Mesendoderm (in vitro differentiated cells): Measurements from ENCODE around the gene TXNRD2. TPM values are rescaled to one million over a fixed set of nuclear protein-coding genes. Genes with fewer than 3 reads are reported as not detected.

Experiments used
- DNase-seq: peaks from one replicate; pipeline ENCODE4 v3.0.0; 2013
- H2AK5ac ChIP-seq: 2 replicates; pipeline ENCODE4 v1.6.1; 2013; ENCODE audit warnings: low read length, inconsistent platforms
- H2BK120ac ChIP-seq: 2 replicates; pipeline ENCODE4 v1.6.1; 2013; ENCODE audit warnings: low read depth, mild to moderate bottlenecking, low read length, moderate library complexity, mixed read lengths
- H2BK15ac ChIP-seq: replicated peaks from 2 replicates; pipeline ENCODE4 v1.6.1; 2013; ENCODE audit warnings: low read depth, mild to moderate bottlenecking, moderate library complexity
- H2BK5ac ChIP-seq: 2 replicates; pipeline ENCODE4 v1.6.1; 2013; ENCODE audit warnings: low read length, inconsistent platforms
- H3K18ac ChIP-seq: 2 replicates; pipeline ENCODE4 v1.6.1; 2013; ENCODE audit warnings: mild to moderate bottlenecking, low read length, mixed read lengths
- H3K23ac ChIP-seq: one replicate; pipeline ENCODE4 v1.6.1; 2013; ENCODE audit warnings: low read length
- H3K27ac ChIP-seq: 2 replicates; pipeline ENCODE4 v1.5.1; 2013; ENCODE audit warnings: low read depth, mild to moderate bottlenecking, inconsistent platforms, low read length, moderate library complexity
- H3K27me3 ChIP-seq: 2 replicates; pipeline ENCODE4 v1.6.1; 2013; ENCODE audit warnings: low read length, control low read depth, mild to moderate bottlenecking, inconsistent platforms; ENCODE audit not compliant: insufficient read depth, poor library complexity
- H3K36me3 ChIP-seq: 2 replicates; pipeline ENCODE4 v1.6.1; 2013; ENCODE audit warnings: low read length, inconsistent platforms; ENCODE audit not compliant: control insufficient read depth, insufficient read depth
- H3K4ac ChIP-seq: one replicate; pipeline ENCODE4 v1.6.1; 2013; ENCODE audit warnings: low read depth, mild to moderate bottlenecking, low read length, moderate library complexity
- H3K4me1 ChIP-seq: 2 replicates; pipeline ENCODE4 v1.6.1; 2013; ENCODE audit warnings: low read depth, low read length, inconsistent platforms; ENCODE audit not compliant: control insufficient read depth
- H3K4me2 ChIP-seq: 2 replicates; pipeline ENCODE4 v1.6.1; 2013; ENCODE audit warnings: low read length
- H3K4me3 ChIP-seq: 2 replicates; pipeline ENCODE4 v1.5.1; 2013; ENCODE audit warnings: mild to moderate bottlenecking, low read length
- H3K56ac ChIP-seq: one replicate; pipeline ENCODE4 v1.6.1; 2013; ENCODE audit warnings: low read length
- H3K79me1 ChIP-seq: 2 replicates; pipeline ENCODE4 v1.6.1; 2013; ENCODE audit warnings: low read length, inconsistent platforms
- H3K79me2 ChIP-seq: 2 replicates; pipeline ENCODE4 v1.6.1; 2013; ENCODE audit warnings: mild to moderate bottlenecking, low read length; ENCODE audit not compliant: control insufficient read depth, insufficient read depth
- H3K9ac ChIP-seq: 2 replicates; pipeline ENCODE4 v1.6.1; 2013; ENCODE audit warnings: low read length, inconsistent platforms
- H4K5ac ChIP-seq: one replicate; pipeline ENCODE4 v1.6.1; 2013; ENCODE audit warnings: low read length
- H4K8ac ChIP-seq: one replicate; pipeline ENCODE4 v1.6.1; 2013; ENCODE audit warnings: low read depth, mild to moderate bottlenecking, control low read depth, low read length, moderate library complexity
- WGBS: extraction: QIAGEN DNeasy Blood & Tissue Kit; methylation state at CpG from one replicate; pipeline ENCODE4 v1.1.7; 2013; ENCODE audit warnings: low lambda C conversion rate, missing lambda C conversion rate; ENCODE audit not compliant: insufficient coverage; ENCODE audit errors: extremely low coverage; 5-methylcytosine and 5-hydroxymethylcytosine counted together
- polyA plus RNA-seq, 2 experiments: library from polyadenylated mRNA; stranded (reverse); fragments of 200-250 nt; gene quantifications; one replicate each; pipeline ENCODE4 v1.2.3, GENCODE V29; 2013

TXNRD2 gene
- 20.1 TPM for polyA plus RNA-seq (2013, experiment 1 of 2)
- 22.6 TPM for polyA plus RNA-seq (2013, experiment 2 of 2)

DNA sequence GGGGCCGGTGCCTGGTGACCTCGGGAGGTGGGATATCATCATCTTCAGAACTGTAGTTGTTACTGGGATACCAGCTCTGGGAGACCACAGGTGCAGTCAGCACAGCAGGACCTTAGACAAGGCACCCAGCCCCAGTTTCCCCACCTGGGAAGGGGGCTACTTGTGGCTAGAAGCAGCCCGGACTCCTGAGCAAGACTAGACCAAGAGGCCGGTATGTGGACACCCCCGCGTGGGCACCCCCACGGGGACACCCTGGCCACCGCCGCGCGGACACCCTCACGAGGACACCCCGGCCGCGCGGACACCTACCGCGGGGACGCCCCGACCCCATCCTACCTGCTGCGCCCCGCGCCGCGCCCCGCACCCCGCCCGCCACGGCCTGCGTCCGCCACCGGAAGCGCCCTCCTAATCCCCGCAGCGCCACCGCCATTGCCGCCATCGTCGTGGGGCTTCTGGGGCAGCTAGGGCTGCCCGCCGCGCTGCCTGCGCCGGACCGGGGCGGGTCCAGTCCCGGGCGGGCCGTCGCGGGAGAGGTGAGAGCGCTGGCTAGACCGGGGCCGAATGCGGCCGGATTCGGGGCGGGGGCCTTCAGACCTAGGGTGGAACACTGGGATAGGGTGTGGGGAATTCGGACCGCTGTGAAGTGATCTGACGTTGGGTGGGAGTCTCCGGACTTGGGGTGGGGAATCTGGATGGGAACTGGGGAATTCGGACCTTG is at the start of gene TXNRD2, which contains the start of gene COMT:
Gene TXNRD2, minus strand, starts transcription at position 454 of the 718 bp plus-strand sequence. Its CDS starts 15 bp downstream, at position 439.
Gene COMT, plus strand, starts transcription at position 408 of the 718 bp plus-strand sequence. CDS start 20,755 bp downstream, outside the sequence.
- H3K4me1 ChIP-seq, result peaks cover 2% of the 10 kb centered on the region
- H3K79me1 ChIP-seq, result no peaks in the 10 kb centered on the region
- no peak within 1 kb of the TSS for H3K4me2 ChIP-seq
- H4K8ac ChIP-seq, result peak within 1 kb of the TSS; percentile 59
- no peak within 1 kb of the TSS for H2BK5ac ChIP-seq
- no peak within 1 kb of the TSS for H2BK120ac ChIP-seq
- H3K56ac ChIP-seq, result peak within 1 kb of the TSS; percentile 71
- peak within 1 kb of the TSS; percentile 45 for H3K18ac ChIP-seq
- no peaks in the 10 kb centered on the region for H3K27me3 ChIP-seq
- peak within 1 kb of the TSS; percentile 43 for H3K9ac ChIP-seq
- no peak within 1 kb of the TSS for H4K5ac ChIP-seq
- H2BK15ac ChIP-seq, result no peak within 1 kb of the TSS
- no peak within 1 kb of the TSS for H2AK5ac ChIP-seq
- peak; percentile 26 for DNase-seq
- peak within 1 kb of the TSS; percentile 21 for H3K4ac ChIP-seq
- peak within 1 kb of the TSS; percentile 69 for H3K27ac ChIP-seq
- H3K79me2 ChIP-seq, result no peaks in the 10 kb centered on the region
- no peak within 1 kb of the TSS for H3K4me3 ChIP-seq
- H3K36me3 ChIP-seq, result no peaks in the 10 kb centered on the region
- WGBS, result no CpG with 5 or more reads among the region's 63 CpGs
- H3K23ac ChIP-seq, result no peak within 1 kb of the TSS

DNA sequence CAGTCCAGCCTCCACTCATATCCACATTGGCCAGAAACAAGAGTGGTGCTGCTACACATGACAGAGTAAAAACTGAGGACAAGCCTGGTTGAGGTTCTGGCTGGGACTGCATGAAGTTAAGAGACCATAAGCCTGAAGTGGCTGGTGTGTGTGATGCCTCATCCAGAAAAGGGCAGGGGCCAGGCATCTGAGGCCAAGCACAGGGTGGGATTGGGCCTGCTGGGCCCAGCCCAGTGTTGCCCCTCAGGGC is 49.7 kb upstream of the TXNRD2 start:
- H3K56ac ChIP-seq, result no peak overlapping the region
- H3K4me2 ChIP-seq, result no peak overlapping the region
- H3K23ac ChIP-seq, result no peak overlapping the region
- no peak overlapping the region for H3K4me3 ChIP-seq
- no peak overlapping the region for H4K8ac ChIP-seq
- H4K5ac ChIP-seq, result no peak overlapping the region
- no peaks in the 10 kb centered on the region for H3K79me1 ChIP-seq
- no peaks in the 10 kb centered on the region for H3K36me3 ChIP-seq
- no peaks in the 10 kb centered on the region for H3K4me1 ChIP-seq
- no peak overlapping the region for H3K18ac ChIP-seq
- no peak overlapping the region for H2BK15ac ChIP-seq
- H3K79me2 ChIP-seq, result no peaks in the 10 kb centered on the region
- H2BK5ac ChIP-seq, result no peak overlapping the region
- no peak overlapping the region for H2BK120ac ChIP-seq
- H3K27ac ChIP-seq, result no peak overlapping the region
- no peak for DNase-seq
- no peak overlapping the region for H3K4ac ChIP-seq
- no peaks in the 10 kb centered on the region for H3K27me3 ChIP-seq
- H2AK5ac ChIP-seq, result no peak overlapping the region
- no peak overlapping the region for H3K9ac ChIP-seq

DNA sequence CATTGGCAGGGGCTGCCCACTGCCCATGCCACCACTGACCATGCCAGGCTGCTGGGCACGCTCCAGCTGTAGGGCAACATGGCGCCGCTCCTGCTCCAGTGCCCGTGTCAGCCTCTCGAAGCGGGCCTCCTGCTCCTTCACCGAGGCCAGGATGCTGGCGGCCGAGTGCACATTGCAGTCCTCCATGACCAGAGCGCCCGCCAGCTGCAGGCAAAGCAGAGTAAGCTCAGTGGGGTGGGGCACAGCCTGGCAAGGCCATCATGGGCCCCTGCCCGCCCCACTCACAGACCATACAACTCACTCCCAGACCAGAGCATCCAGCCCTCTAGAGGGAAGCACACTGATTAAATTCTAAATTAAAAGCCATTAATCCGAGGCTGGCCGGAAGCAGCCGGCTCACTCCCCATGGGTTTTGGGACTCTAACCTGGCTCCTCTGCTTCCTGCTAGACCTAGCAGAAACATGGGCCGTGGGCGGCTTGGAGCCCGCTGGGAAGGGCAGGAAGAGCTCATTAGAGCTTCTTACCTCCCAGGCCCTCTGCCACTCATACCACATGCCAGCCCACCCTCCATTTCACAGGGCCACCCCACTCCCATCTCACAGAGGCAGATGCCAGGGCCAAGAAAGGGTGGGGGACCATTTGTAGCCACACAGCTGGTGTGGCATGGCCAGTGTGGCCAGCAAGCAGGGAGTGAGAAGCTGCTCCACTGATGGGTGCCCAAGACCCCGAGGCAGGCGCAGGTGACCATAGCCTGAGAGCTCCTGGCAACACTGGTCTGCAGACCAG is 49.2 kb upstream of the TXNRD2 start:
- no peak overlapping the region for H3K9ac ChIP-seq
- H3K4me2 ChIP-seq, result no peak overlapping the region
- peaks cover 5% of the 10 kb centered on the region for H3K79me1 ChIP-seq
- H3K4ac ChIP-seq, result no peak overlapping the region
- WGBS, result no CpG with 5 or more reads among the region's 20 CpGs
- H3K4me3 ChIP-seq, result no peak overlapping the region
- H3K18ac ChIP-seq, result no peak overlapping the region
- H3K79me2 ChIP-seq, result no peaks in the 10 kb centered on the region
- no peak overlapping the region for H3K27ac ChIP-seq
- H3K36me3 ChIP-seq, result no peaks in the 10 kb centered on the region
- no peak overlapping the region for H2BK15ac ChIP-seq
- H2BK5ac ChIP-seq, result no peak overlapping the region
- no peaks in the 10 kb centered on the region for H3K27me3 ChIP-seq
- no peak overlapping the region for H3K23ac ChIP-seq
- no peak for DNase-seq
- H4K5ac ChIP-seq, result no peak overlapping the region
- peaks cover 5% of the 10 kb centered on the region for H3K4me1 ChIP-seq
- H2AK5ac ChIP-seq, result no peak overlapping the region
- no peak overlapping the region for H2BK120ac ChIP-seq
- no peak overlapping the region for H4K8ac ChIP-seq
- no peak overlapping the region for H3K56ac ChIP-seq

DNA sequence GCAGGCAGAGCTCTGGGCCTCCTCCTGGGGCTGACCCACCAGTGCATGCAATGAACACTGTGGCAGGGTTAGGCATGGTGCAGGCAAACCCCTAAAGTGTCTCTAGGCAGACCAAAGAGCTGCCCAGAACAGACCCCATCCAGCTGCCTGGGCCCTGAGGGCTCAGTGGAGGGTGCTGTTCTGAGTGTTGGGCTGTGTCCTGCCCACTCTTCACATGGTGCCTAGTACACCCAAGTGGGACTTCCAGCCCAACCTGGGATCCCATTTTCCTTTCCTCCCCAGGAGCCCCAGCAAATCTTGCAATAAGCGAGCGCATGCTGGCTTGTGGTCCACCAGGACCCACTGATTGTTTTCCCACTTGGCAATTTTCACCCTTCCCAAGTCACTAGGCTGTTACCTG is 48.6 kb upstream of the TXNRD2 start:
- H3K4me2 ChIP-seq, result no peak overlapping the region

DNA sequence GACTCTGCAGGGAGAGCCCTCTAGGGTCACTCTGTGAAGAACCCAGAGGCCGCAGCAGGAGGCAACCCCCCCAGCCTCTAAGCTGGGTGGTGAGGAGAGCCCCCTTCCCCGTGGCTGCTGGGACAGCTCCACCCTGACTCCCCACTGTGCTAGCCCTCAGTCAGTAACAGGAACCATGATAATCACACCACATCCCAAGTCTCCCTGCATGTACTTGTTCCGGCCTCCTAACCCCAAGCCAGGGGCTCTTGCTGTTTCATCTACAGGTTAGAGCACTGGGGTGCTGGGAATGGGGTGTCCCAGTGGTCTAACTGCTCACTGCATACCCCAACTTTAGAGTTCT is 48.1 kb upstream of the TXNRD2 start:
- H2AK5ac ChIP-seq, result no peak overlapping the region
- H3K79me2 ChIP-seq, result no peaks in the 10 kb centered on the region
- WGBS, result no CpG with 5 or more reads among the region's 3 CpGs
- H2BK5ac ChIP-seq, result no peak overlapping the region
- DNase-seq, result no peak
- no peak overlapping the region for H2BK15ac ChIP-seq
- peaks cover 7% of the 10 kb centered on the region for H3K79me1 ChIP-seq
- H3K4me2 ChIP-seq, result no peak overlapping the region
- no peak overlapping the region for H3K4ac ChIP-seq
- no peak overlapping the region for H3K27ac ChIP-seq
- H3K9ac ChIP-seq, result no peak overlapping the region
- H3K27me3 ChIP-seq, result no peaks in the 10 kb centered on the region
- no peak overlapping the region for H2BK120ac ChIP-seq
- no peak overlapping the region for H3K56ac ChIP-seq
- H3K4me3 ChIP-seq, result no peak overlapping the region
- H3K36me3 ChIP-seq, result no peaks in the 10 kb centered on the region
- no peak overlapping the region for H3K23ac ChIP-seq
- no peak overlapping the region for H4K8ac ChIP-seq
- no peak overlapping the region for H3K18ac ChIP-seq
- H3K4me1 ChIP-seq, result peaks cover 5% of the 10 kb centered on the region
- H4K5ac ChIP-seq, result no peak overlapping the region

More for the DNA sequence above, 48.6 kb upstream of the TXNRD2 start:
- H3K56ac ChIP-seq, result no peak overlapping the region
- H3K4ac ChIP-seq, result no peak overlapping the region
- no peak overlapping the region for H3K9ac ChIP-seq
- no CpG with 5 or more reads among the region's 2 CpGs for WGBS
- H3K4me3 ChIP-seq, result no peak overlapping the region
- H2BK120ac ChIP-seq, result no peak overlapping the region
- H3K4me1 ChIP-seq, result peaks cover 5% of the 10 kb centered on the region
- H2BK15ac ChIP-seq, result no peak overlapping the region
- no peaks in the 10 kb centered on the region for H3K27me3 ChIP-seq
- no peaks in the 10 kb centered on the region for H3K79me2 ChIP-seq
- no peak overlapping the region for H3K23ac ChIP-seq
- H3K18ac ChIP-seq, result no peak overlapping the region
- no peak overlapping the region for H2AK5ac ChIP-seq
- H2BK5ac ChIP-seq, result no peak overlapping the region
- H4K8ac ChIP-seq, result no peak overlapping the region
- no peak for DNase-seq
- no peak overlapping the region for H3K27ac ChIP-seq
- H3K36me3 ChIP-seq, result no peaks in the 10 kb centered on the region
- H4K5ac ChIP-seq, result no peak overlapping the region
- peaks cover 7% of the 10 kb centered on the region for H3K79me1 ChIP-seq
